GM21529 (cell line): ENCODE results near the gene PCDHB11.
"Not testable (repeated sequence)": the region's sequence is repeated elsewhere in the genome, so short reads cannot be mapped to it uniquely, and the experiment has no call there.

ENCODE experiments used
- ATAC-seq: cut with Tn5 transposase; IDR thresholded peaks from one replicate; pipeline ENCODE4 v1.9.1; 2021; ENCODE audit not compliant: unreplicated experiment

Gene PCDHB11

DNA sequence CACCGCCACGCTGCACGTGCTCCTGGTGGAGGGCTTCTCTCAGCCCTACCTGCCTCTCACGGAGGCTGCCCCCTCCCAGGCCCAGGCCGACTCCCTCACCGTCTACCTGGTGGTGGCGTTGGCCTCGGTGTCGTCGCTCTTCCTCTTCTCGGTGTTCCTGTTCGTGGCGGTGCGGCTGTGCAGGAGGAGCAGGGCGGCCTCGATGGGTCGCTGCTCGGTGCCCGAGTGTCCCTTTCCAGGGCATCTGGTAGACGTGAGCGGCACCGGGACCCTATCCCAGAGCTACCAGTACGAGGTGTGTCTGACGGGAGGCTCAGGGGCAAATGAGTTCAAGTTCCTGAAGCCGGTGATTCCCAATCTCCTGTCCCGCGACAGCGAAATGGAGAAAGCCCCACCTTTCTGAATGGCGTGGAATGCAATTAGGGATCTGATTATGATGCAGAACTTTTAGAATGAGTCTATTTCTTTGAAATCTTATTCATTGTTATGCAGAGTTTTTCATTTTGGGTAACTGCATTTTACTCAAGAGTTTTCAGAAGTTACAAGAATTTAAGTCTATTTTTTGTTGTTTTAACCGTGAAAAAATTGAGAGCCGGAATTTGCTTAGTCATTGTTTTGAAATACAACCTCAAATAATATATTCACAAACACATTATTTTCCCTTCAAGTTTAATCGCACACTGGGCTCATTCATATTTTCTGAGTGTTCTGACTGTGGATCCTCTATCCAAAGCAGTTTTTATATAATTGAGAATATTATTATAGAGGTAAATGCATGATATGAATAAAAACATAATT is 37.3 kb downstream of the PCDHB11 start:
- no peak for ATAC-seq

DNA sequence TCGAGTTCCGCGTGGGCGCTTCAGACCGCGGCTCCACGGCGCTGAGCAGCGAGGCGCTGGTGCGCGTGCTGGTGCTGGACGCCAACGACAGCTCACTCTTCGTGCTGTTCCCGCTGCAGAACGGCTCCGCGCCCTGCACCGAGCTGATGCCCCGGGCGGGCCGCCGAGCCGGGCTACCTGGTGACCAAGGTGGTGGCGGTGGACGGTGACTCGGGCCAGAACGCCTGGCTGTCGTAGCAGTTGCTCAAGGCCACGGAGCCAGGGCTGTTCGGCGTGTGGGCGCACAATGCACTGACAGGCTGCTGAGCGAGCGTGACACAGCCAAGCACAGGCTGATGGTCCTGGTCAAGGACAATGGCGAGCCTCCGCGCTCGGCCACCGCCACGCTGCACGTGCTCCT is 42.1 kb downstream of the PCDHB11 start:
- ATAC-seq: no peak

DNA sequence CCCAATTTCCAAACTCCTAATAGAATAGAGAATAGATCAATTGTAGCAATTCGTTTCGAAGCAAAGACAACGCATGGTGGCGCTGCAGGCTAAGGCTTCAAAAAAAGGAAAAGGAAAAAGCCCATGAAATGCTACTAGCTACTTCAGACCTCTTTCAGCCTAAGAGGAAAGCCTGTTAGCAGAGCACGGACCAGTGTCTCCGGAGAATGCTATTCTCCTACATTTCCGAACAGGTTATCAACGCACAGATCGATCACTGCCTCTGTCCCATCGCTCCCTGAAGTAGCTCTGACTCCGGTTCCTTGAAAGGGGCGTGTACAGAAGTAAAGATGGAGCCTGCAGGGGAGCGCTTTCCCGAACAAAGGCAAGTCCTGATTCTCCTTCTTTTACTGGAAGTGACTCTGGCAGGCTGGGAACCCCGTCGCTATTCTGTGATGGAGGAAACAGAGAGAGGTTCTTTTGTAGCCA is 45.9 kb downstream of the PCDHB11 start, which contains the start of gene PCDHB15:
PCDHB15 (plus strand) TSS at position 146 of the 468 bp plus-strand sequence; CDS start at position 330, 184 bp downstream.
- ATAC-seq: no peak

DNA sequence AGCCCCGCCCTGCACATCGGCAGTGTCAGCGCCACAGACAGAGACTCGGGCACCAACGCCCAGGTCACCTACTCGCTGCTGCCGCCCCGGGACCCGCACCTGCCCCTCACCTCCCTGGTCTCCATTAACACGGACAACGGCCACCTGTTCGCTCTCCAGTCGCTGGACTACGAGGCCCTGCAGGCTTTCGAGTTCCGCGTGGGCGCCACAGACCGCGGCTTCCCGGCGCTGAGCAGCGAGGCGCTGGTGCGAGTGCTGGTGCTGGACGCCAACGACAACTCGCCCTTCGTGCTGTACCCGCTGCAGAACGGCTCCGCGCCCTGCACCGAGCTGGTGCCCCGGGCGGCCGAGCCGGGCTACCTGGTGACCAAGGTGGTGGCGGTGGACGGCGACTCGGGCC is 47.5 kb downstream of the PCDHB11 start:
- not testable (repeated sequence) for ATAC-seq

DNA sequence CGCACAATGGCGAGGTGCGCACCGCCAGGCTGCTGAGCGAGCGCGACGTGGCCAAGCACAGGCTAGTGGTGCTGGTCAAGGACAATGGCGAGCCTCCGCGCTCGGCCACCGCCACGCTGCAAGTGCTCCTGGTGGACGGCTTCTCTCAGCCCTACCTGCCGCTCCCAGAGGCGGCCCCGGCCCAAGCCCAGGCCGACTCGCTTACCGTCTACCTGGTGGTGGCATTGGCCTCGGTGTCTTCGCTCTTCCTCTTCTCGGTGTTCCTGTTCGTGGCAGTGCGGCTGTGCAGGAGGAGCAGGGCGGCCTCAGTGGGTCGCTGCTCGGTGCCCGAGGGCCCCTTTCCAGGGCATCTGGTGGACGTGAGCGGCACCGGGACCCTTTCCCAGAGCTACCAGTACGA is 48.0 kb downstream of the PCDHB11 start:
- ATAC-seq: not testable (repeated sequence)

DNA sequence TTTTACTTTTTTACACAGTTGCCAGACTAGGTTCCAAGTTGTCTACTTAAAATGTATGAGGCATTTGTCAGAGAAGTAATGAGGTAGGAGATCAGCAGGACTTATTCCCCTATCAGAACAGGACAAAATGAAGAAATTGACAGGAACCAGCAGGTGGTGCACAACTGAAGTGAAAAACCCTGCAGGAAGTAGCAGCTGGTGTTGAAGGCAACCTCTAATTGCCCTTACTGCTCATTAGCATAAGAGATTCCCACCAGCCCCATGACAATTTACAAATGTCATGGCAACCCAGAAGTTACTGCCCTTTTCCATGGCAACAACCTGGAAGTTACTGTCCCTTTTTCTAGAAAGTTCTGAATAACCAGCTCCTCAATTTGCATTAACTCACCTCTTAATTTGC is 51.1 kb downstream of the PCDHB11 start:
- no peak for ATAC-seq
